Subcutaneous abdominal adipose tissue (tissue), 5 donors: ENCODE data around the gene GGA3.

ENCODE experiments used
- H3K27ac ChIP-seq: one replicate; pipeline ENCODE4 v1.7.0; 2013; ENCODE audit warnings: low read depth, mild to moderate bottlenecking, inconsistent platforms, low read length, moderate library complexity
- H3K27me3 ChIP-seq, 5 donors: one replicate each; pipeline ENCODE4 v1.7.0; 2013; ENCODE audit warnings: low read length in 5 of 5, inconsistent platforms in 1 of 5; ENCODE audit not compliant: control insufficient read depth in 5 of 5, insufficient read depth in 4 of 5
- H3K36me3 ChIP-seq, 5 donors: one replicate each; pipeline ENCODE4 v1.7.0; 2013; ENCODE audit warnings: low read length in 5 of 5; ENCODE audit not compliant: control insufficient read depth in 5 of 5, insufficient read depth in 5 of 5
- H3K4me1 ChIP-seq, 5 donors: one replicate each; pipeline ENCODE4 v1.7.0; 2013; ENCODE audit warnings: low read length in 5 of 5, mild to moderate bottlenecking in 3 of 5, moderate library complexity in 1 of 5; ENCODE audit not compliant: control insufficient read depth in 5 of 5, insufficient read depth in 5 of 5
- H3K4me3 ChIP-seq, 5 donors: one replicate each; pipeline ENCODE4 v1.7.0; 2013; ENCODE audit warnings: low read length in 5 of 5, low read depth in 1 of 5
- H3K9ac ChIP-seq, 5 donors: one replicate each; pipeline ENCODE4 v1.7.0; 2013; ENCODE audit warnings: low read length in 5 of 5, mild to moderate bottlenecking in 4 of 5, moderate library complexity in 3 of 5
- H3K9me3 ChIP-seq, 5 donors: one replicate each; pipeline ENCODE4 v1.7.0; 2013; ENCODE audit warnings: low read length in 5 of 5; ENCODE audit not compliant: control insufficient read depth in 5 of 5
- donor health status: healthy.
- donor health status: healthy.
- donor health status: healthy.
- donor health status: healthy.
- donor health status: healthy.

GGA3 gene

GRCh38 chr17:75273977-75274708 lies 12.7 kb upstream of the GGA3 start:
- H3K36me3 ChIP-seq = peaks cover 0 to 28% (median 6%) of the 10 kb centered on the region in 5 donors
- no peaks in the 10 kb centered on the region for H3K9me3 ChIP-seq
- H3K27ac ChIP-seq = no peak overlapping the region
- no peak overlapping the region for H3K9ac ChIP-seq
- no peaks in the 10 kb centered on the region for H3K27me3 ChIP-seq
- H3K4me1 ChIP-seq = peaks cover 2 to 41% (median 30%) of the 10 kb centered on the region in 5 donors
- H3K4me3 ChIP-seq = no peak overlapping the region

GRCh38 chr17:75272848-75273184 lies 11.4 kb upstream of the GGA3 start:
- peaks cover 2 to 43% (median 33%) of the 10 kb centered on the region in 5 donors for H3K4me1 ChIP-seq
- H3K36me3 ChIP-seq = peaks cover 0 to 21% (median 6%) of the 10 kb centered on the region in 5 donors
- H3K9ac ChIP-seq = peak overlapping the region in 1 of 5 donors; percentile 6
- H3K27ac ChIP-seq = no peak overlapping the region
- H3K27me3 ChIP-seq = no peaks in the 10 kb centered on the region
- H3K4me3 ChIP-seq = no peak overlapping the region
- no peaks in the 10 kb centered on the region for H3K9me3 ChIP-seq

- H3K36me3 ChIP-seq = peaks cover 0 to 22% (median 4%) of the 10 kb centered on the region in 5 donors
- peak overlapping the region in 3 of 5 donors; percentile 78 to 88 (median 80) for H3K9ac ChIP-seq
- H3K4me1 ChIP-seq = peaks cover 2 to 49% (median 39%) of the 10 kb centered on the region in 5 donors
- H3K4me3 ChIP-seq = peak overlapping the region in 4 of 5 donors; percentile 68 to 91 (median 76)
- H3K9me3 ChIP-seq = no peaks in the 10 kb centered on the region
- H3K27ac ChIP-seq = peak overlapping the region; percentile 65
- H3K27me3 ChIP-seq = no peaks in the 10 kb centered on the region
Measured at GRCh38 chr17:75271955-75272847, 10.8 kb upstream of the GGA3 start.

- peak overlapping the region; percentile 65 for H3K27ac ChIP-seq
- H3K9me3 ChIP-seq = no peaks in the 10 kb centered on the region
- peak overlapping the region in 4 of 5 donors; percentile 74 to 91 (median 80) for H3K4me3 ChIP-seq
- peaks cover 0 to 25% (median 11%) of the 10 kb centered on the region in 5 donors for H3K36me3 ChIP-seq
- H3K4me1 ChIP-seq = peaks cover 2 to 57% (median 42%) of the 10 kb centered on the region in 5 donors
- H3K9ac ChIP-seq = peak overlapping the region in 4 of 5 donors; percentile 62 to 88 (median 79)
- no peaks in the 10 kb centered on the region for H3K27me3 ChIP-seq
Measured at GRCh38 chr17:75271233-75271954, 10.0 kb upstream of the GGA3 start.

GRCh38 chr17:75270966-75271232 lies 9.5 kb upstream of the GGA3 start, which contains the start of gene MIF4GD:
MIF4GD (minus strand) TSS chr17:75271231; CDS start chr17:75270195, 1,036 bp downstream.
- Histone ChIP-seq H3K4me3 (peak within 1 kb of the TSS; percentile 69 to 91 (median 80)), H3K36me3 (peaks cover 0 to 30% (median 16%) of the 10 kb centered on the region in 5 donors), H3K9ac (peak within 1 kb of the TSS; percentile 68 to 95 (median 88)), H3K4me1 (peaks cover 2 to 57% (median 42%) of the 10 kb centered on the region in 5 donors), H3K27ac (peak within 1 kb of the TSS; percentile 74), H3K9me3 (no peaks in the 10 kb centered on the region), H3K27me3 (no peaks in the 10 kb centered on the region)

GRCh38 chr17:75270218-75270965 lies 9.0 kb upstream of the GGA3 start:
- Histone ChIP-seq H3K27ac (peak overlapping the region; percentile 74), H3K4me3 (peak overlapping the region; percentile 69 to 91 (median 80)), H3K4me1 (peaks cover 2 to 59% (median 42%) of the 10 kb centered on the region in 5 donors), H3K9me3 (no peaks in the 10 kb centered on the region), H3K9ac (peak overlapping the region; percentile 68 to 95 (median 88)), H3K27me3 (no peaks in the 10 kb centered on the region), H3K36me3 (peaks cover 0 to 35% (median 21%) of the 10 kb centered on the region in 5 donors)

- Histone ChIP-seq H3K9ac (peak overlapping the region in 4 of 5 donors; percentile 84 to 95 (median 90)), H3K27ac (peak overlapping the region; percentile 74), H3K4me3 (peak overlapping the region; percentile 41 to 91 (median 80)), H3K27me3 (no peaks in the 10 kb centered on the region), H3K4me1 (peaks cover 2 to 59% (median 42%) of the 10 kb centered on the region in 5 donors), H3K9me3 (no peaks in the 10 kb centered on the region), H3K36me3 (peaks cover 0 to 40% (median 20%) of the 10 kb centered on the region in 5 donors)
Measured at GRCh38 chr17:75269844-75270217, 8.4 kb upstream of the GGA3 start.

- no peaks in the 10 kb centered on the region for H3K27me3 ChIP-seq
- no peak overlapping the region for H3K27ac ChIP-seq
- peaks cover 0 to 40% (median 33%) of the 10 kb centered on the region in 5 donors for H3K36me3 ChIP-seq
- peaks cover 2 to 47% (median 40%) of the 10 kb centered on the region in 5 donors for H3K4me1 ChIP-seq
- no peak overlapping the region for H3K4me3 ChIP-seq
- H3K9me3 ChIP-seq = no peaks in the 10 kb centered on the region
- H3K9ac ChIP-seq = no peak overlapping the region
Measured at GRCh38 chr17:75267411-75268232, 6.2 kb upstream of the GGA3 start.

- Histone ChIP-seq H3K4me3 (no peak overlapping the region), H3K9ac (no peak overlapping the region), H3K9me3 (no peaks in the 10 kb centered on the region), H3K4me1 (peaks cover 7 to 47% (median 40%) of the 10 kb centered on the region in 5 donors), H3K27me3 (no peaks in the 10 kb centered on the region), H3K36me3 (peaks cover 0 to 40% (median 33%) of the 10 kb centered on the region in 5 donors), H3K27ac (no peak overlapping the region)
Measured at GRCh38 chr17:75267153-75267410, 5.7 kb upstream of the GGA3 start.
